Fibroblast of skin of abdomen (primary cell): ENCODE data around the gene RMND5A. TPM values are rescaled to one million over a fixed set of nuclear protein-coding genes. Genes with fewer than 3 reads are reported as not detected.
"Not testable (repeated sequence)": the region's sequence is repeated elsewhere in the genome, so short reads cannot be mapped to it uniquely, and the experiment has no call there.

Experiments
- DNase-seq: peaks from one replicate; pipeline ENCODE4 v3.0.0-alpha.2; 2013
- polyA plus RNA-seq, 2 experiments: library from polyadenylated mRNA; unstranded; fragments of 120-200 nt; gene quantifications; one replicate each; pipeline ENCODE4 v1.2.1, GENCODE V29; 2013; ENCODE audit not compliant: insufficient read length in 2 of 2

The RMND5A gene, protein sequence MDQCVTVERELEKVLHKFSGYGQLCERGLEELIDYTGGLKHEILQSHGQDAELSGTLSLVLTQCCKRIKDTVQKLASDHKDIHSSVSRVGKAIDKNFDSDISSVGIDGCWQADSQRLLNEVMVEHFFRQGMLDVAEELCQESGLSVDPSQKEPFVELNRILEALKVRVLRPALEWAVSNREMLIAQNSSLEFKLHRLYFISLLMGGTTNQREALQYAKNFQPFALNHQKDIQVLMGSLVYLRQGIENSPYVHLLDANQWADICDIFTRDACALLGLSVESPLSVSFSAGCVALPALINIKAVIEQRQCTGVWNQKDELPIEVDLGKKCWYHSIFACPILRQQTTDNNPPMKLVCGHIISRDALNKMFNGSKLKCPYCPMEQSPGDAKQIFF
- polyA plus RNA-seq (2013, experiment 1 of 2; ENCODE audit: insufficient read length): 11.8 TPM
- polyA plus RNA-seq (2013, experiment 2 of 2; ENCODE audit: insufficient read length): 12.6 TPM

DNA sequence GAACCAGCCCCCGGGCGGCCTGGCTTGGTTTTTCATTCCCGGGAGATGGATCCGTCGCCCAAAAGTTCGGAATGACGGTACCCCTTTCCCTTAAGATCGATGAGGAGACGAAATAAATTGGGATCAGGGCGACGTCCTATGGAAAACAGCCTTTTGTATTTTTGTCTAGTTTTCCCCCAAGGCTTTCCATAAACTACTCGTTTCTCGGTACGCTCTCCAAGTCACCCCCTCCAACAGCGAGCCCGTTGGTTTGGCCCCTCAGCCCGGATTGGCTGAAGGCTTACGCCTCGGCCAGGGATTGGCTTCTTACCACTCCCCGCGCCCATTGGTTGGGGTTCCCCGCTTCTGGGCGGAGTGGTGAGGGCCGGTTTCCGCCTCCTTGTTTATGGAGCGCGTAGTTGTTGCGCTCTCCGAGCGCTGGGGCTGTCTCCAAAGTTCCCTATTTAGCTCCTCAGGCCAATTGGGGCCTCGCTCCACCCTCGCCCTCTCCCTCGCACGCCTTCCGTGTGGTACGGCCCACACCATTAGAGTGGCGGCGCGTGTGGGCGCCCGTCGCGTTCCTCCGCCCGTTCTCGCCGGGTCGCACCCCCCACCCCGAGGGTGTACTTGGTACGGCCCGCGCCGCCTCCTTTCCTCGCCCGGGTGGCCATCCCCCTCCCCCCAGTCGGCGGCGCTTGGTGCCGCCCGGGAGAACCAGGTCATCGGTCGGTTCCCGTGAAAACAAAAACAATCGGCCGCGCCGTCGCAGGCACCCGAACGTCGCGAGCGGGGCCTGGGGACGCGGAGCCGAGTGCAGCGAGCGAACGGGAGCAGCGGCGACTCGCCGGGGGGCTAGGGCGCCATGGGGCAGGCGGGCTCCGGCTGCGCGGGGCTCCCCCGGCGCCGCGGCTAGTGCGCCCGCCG is at the start of gene RMND5A:
Gene RMND5A (plus strand): TSS at position 655 of the 903 bp plus-strand sequence. CDS start 377 bp downstream, outside the sequence.
- DNase-seq: peak; percentile 93

DNA sequence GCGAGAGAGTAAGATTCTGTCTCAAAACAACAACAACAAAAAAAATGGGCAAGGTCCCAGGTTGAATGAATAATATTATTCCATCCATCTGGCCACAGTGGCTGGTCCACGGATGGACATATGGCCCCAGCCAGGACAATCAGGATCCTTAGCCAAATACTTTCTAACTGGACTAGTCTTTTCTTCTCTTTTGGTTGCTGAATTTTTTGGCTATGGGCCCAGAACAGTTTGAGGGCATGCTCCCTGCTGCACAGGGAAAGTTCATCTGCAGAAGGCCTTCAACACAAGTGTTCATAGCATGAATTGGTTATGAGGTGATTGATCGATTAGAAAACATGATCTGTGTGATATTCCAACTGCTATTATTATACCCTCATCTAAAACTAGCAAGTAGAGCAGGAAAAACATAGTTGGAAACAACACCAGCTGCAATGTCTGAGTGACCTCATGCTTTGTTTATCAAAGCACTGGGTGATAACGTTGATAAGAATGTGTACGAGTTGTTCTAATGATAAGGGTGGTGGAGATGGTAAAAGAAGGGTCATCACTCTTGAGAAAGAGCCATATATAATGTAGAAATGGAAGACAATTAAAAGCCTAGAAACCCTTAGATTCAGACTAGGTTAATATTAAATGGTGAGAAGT is 48.6 kb upstream of the RMND5A start:
- DNase-seq: no peak

DNA sequence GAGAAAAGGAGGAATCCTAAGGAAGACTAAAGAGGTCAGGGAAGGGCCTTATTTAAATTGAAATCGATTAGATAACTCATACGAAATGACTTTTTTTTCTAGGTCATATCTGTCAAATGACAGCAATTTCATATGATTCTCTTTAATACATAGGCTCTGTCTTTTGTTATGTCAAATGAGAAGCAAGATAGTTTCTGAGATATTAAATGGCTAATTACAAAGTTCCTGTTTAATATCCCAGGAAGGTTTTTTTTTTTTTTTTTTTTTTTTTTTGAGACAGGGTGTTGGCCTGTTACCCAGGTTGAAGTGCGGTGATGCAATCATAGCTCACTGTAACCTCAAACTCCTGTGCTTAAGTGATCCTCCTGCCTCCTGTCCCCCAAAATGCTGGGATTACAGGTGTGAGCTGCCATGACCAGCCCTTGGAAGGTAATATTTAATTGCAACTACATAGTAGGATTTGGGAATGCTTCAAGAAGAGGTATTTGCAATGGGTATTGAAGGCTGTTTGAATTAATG is 48.0 kb upstream of the RMND5A start:
- no peak for DNase-seq

DNA sequence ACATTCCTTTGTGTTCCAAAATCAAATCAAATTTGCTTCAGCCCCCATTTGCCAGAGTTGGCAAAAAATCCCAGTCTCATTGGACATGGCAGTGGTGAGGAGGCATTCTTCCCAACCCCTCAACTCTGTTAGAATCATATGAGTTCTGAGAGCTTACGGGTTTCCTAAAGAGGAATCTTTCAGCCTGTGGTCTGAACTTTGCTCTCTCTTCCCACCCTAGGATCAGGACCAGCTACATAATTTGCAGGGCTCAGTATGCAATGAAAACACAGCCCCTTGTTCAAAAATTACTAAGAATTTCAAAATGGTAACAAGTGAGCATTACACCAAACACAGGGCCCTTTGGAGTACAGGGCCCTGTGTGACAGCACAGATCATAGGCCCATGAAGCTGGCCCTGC is 47.1 kb upstream of the RMND5A start:
- no peak for DNase-seq

DNA sequence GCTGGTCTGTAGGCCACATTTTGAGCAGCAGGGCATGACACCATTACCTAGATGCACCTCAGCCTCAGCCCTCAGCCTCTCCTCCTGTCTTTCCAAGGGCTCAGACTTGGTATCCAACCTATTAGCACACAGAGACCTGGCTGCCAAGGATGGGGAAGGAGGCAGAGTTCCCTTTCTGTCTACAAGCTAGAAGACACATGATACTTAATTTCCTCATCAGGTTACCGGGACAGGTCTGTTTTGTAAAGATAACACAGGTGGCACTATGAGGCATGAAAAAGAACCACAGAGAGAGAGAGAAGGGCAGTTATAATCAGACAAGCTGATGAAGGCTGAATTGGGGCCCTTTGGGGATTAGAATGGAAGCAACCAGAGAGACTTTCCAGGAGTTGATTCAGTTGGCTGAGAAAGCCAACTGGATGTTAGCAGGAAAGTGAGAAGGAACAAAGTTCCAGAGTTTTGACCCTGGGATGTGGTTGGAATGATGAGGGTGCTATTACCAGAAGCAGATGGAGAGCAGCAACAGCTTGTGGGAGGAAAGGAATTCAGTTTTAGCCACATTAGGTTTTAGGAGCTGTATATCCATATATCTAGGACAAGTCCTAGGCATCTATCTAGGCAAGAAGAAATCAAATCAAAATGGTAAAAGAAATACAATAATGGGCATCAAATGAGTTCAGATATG is 46.0 kb upstream of the RMND5A start:
- DNase-seq: peak; percentile 1

DNA sequence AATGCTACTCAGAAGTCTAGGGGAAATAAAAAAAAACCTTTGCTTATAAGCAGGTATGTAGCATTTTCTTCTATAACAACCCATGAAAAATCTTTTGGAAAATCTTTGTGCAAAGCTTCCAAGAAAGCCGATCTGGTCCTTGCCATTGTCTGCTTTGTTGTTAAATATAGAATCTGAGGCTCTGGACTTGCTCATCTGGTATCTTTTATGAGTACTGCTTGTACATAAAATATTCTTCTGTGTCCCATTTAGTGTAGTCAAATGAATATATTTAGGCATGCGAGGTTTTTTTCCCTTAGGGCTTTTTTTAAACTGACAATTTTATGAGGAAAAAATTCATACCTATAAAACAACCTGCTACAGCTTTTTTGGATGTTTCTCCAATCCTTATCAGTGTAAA is 45.0 kb upstream of the RMND5A start:
- no peak for DNase-seq

DNA sequence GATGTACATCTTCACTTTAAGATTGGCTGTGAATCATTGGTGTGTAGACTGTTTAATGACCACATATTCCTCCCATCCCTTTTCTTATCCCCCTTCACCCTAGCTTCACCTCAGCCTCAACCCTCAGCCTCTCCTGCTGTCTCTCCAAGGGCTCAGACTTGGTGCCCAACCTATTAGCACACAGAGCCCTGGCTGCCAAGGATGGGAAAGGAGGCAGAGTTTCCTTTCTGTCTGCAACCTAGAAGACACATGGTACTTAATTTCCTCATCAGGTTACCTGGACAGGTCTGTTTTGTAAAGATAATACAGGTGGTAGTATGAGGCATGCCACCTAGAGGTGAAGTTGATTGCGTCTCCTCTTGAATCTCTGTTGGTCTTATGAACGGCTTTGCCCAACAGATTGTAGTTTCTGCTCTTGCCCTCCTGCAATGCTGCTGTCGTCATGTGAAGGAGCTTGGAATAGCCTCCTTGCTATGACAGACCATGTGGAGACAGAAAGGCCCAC is 44.5 kb upstream of the RMND5A start:
- DNase-seq: no peak

DNA sequence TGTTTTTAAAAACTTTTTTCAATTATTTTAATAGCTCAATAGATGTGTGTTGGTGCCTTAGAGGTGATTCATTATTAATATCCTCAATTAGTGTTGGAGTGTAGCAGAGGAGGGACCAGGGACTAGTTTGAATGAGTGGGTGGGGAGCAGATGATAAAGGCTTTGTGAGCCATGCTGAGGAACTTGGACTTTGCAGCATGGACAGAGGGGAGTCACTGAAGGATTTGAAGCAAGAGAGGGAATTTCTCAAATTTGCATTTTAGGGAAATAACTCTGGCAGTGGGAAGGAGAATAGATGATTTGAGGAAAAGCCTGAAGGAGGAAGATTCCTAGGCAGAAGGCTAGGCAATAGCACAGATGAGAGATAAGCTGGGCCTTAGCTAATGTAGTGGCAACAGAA is 42.3 kb upstream of the RMND5A start:
- no peak for DNase-seq

DNA sequence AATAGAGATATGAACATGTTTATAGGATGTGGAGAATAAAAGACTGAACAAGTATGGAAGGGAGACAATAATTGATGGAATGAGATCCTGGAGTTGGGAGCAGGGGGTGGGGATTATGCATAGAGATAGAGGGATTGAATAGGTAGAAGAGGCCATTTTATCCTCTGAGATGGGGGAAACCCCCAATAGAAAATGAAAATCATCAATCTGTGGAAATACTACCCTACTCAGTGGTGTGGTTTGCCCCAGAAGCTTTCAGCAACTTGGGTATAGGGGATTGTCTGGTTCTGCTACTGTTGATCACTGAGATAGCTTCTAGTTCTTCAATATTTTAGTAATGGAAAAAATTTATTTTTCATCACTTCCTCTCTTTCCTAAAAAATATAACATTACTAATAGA is 41.1 kb upstream of the RMND5A start:
- DNase-seq: no peak

DNA sequence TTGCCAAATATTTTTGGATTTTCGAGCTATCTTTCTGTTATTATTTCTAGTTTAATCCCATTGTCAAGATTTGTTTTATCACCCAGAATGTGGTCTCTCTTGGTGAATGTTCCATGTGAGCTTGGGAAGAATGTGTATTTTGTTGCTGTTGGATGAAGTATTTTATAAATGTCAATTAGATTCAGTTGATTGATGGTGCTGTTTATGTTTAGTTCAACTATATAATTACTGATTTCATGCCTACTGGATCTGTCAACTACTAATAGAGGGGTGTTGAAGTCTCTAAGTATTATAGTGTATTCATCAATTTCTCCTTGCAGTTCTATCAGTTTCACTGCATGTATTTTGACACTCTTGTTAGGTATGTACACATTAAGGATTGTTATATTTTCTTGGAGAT is 34.7 kb upstream of the RMND5A start:
- no peak for DNase-seq

DNA sequence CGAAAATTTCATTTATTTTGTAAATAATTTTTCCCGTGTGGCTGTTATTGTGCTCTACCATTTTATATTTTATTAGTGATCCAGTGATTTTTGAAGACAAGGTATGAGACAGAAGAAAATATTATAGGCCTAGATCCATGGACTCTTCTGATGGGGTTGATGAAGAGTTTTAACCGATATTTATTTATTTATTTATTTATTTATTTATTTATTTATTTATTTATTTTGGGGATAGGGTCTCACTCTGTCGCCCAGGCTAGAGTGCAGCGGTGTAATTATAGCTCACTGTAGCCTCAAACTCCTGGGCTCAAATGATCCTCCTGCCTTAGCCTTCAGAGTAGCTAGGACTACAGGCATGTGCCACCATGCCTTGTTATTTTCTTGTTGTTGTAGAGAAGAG is 33.6 kb upstream of the RMND5A start:
- DNase-seq: no peak

DNA sequence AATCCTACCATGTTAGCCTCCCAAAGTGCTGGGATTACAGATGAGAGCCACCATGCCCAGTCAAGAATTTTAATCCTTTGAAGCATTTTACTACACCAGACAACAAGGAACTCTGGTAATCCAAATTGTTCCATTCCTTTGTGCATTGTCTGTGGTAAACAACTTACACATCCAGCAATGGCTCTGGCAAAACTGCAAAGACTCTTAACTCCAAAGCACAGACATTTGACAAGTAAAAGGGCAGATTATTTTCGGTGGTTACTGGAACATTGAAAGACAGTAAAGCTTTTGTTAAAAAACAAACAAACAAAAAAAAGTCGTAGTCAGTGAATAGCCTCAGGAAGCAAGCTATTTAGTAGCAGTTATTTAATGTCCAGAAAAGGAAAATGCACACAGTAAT is 33.2 kb upstream of the RMND5A start:
- no peak for DNase-seq

DNA sequence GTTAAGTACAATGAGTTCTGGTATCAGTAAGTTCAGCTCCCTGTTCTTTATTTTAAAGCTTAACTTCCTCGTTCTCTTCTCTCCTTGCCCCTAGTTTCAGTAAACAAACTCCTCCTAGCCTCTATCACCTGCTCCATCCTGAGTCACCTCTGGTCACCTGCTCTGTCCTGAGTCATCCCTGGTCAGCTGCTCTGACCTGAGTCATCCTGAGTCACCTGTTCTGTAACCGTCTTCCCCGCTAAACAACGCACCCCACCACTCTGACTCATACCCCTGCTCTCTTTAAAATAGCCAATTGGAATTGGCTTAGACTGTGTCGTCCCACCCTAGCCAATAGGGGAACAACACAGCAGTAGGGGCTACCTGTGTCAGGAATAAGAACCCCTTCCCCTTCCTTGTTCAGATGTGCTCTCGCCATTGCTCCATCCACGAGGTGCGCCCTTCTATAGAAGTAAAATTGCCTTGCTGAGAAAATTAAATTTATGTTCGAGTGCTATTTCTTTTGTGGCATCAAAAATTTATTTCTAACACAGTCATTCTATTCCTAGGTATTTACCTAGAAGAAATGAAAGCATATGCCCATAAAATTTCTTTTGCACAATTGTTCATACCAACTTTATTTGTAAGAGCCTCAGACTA is 24.9 kb upstream of the RMND5A start:
- no peak for DNase-seq

DNA sequence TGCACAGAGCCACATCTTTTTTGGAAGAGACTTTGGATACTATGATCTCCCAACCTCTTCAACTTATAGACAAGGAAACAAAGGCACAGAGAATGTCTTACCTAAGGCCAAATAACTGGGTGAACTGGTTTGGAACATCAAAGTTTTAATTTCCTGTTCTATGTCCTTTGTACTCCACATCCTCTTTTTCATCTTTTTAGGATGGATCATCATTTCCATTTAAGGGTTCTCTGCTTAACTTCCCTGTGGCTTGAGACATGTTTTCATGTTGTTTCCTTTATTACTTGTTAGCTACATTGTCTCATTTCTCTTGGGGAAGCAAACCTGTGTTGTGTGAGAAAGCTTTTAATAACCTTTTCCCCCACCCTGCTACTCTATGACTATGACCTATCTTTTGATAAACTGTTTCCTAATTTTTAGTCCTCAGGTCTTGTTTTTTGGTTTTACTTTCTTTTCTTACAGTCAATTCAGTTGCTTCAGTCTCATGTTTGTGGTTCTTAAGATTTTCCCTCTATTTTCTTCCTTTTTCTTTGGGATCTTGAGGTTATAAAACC is 22.5 kb upstream of the RMND5A start:
- DNase-seq: no peak

DNA sequence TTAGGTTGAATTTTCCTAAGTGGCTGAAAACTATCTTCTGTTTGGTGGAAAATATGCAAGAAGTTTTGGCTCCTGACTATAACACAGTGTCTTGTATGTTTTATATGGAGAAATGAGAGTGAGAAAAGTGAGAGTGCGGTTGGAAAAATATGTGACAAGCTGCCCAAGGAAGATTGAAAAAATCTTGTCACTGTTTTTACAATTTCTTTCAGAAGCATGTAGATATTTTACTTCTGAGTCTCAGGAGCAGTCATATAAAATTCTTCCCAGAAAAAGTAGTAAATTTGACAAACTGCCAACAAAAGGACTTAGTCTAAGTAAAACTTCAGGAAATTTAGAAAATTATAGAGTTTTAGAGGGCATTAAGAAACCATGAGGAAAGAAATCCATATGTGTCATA is 19.4 kb upstream of the RMND5A start:
- peak; percentile 44 for DNase-seq

DNA sequence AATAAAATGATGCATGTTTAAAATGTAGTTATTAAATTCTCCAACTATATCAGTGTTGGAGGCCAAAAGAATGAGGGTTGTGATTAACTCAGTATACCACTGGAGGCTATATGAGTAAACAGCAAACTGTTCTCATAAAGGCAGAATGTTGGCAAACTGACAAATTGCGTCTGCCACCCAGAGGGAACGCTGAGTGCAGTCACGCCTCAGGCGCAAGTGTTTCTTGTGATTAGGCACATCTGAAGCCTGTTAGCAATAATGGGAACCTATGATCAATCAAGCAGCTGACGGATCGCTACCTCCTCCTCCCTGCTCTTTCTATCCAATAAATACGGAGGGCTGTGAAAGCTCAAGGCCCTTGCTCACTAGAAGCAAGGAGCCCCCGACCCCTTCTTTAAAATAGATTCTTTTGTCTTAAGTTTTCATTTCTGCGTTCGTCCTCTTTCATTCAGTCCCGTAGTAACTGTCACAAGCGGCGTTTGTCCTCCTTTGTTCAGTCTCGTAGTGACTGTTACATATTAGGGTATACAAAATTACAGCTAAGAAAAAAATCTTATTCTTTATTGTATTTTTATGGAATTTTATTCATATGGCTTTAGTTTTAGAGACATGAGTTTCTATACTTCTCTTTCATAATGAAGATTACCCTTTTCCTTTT is 16.3 kb upstream of the RMND5A start:
- DNase-seq: peak; percentile 65

DNA sequence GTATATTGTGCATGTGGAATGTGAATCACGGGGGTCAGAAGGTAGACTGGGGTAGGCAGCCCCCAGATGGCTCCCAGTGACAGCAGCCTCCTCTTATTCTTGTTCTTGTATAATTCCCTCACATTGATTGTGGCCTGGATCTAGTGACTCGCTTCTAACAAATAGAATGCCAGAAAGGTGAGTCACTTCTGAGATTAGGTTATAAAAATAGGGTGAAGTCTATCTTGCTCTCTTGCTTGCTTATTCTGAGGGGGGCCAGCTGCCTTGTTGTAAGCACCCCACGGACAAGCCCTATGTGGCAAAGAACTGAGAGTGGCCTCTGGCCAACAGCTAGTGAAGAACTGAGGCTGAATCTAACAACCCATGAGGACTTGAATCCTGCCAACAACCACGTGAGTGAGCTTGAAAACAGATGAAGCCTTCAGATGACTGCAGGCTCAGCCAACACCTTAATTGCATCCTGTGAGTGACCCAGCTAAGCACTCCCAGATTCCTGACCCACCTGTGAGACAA is 15.6 kb upstream of the RMND5A start:
- peak; percentile 81 for DNase-seq

DNA sequence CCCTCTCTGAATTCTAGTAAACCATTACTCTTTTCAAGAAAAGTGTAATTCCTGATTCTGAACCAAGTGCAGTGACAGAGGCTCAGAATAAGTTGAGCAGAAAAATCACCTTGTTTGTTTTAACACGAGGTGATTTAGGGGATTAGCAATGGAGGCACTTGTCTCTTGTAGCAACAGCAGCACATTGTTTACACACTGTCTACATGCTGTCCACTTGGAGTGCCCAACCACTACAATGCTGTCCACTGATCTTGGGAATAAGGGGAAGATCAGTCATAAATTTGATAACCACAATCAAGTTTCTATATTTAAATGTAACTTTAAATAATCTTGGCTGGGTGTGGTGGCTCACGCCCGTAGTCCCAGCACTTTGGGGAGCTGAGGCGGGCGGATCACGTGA is 13.9 kb upstream of the RMND5A start:
- DNase-seq: no peak

DNA sequence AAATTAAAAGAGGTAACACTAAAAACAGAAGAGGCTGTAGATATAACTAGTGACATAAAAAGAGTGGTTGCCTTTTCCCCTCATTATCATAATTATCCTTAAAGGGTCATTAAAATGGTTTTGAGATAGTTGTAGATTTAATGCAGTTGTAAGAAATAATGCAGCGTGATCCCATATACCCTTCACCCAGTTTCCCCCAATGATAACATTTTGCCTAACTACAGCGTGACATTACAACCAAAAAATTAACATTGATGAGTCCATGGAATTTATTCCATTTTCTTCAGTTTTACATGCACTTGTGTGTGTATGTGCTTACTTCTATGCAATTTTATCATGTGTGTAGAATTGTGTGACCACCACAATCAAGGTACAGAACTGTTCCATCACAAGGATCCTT is 13.2 kb upstream of the RMND5A start:
- no peak for DNase-seq

DNA sequence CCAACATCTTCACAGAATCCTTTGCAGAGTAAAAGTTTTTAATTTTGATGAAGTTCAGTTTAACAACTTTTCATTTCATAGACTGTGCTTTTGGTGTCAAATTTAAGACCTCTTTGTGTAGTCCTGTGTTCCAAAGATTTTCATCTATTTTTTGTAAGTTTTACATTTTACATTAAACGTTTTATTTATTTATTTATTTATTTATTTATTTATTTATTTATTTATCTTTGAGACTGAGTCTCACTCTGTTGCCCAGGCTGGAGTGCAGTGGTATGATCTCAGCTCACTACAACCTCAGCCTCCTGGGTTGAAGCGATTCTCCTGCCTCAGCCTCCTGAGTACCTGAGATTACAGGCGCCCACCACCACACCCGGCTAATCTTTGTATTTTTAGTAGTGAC is 12.0 kb upstream of the RMND5A start:
- DNase-seq: not testable (repeated sequence)
